H9 (cell line): ENCODE results near the gene RCOR3. TPM values are rescaled to one million over a fixed set of nuclear protein-coding genes. Genes with fewer than 3 reads are reported as not detected.
"Not testable (repeated sequence)": the region's sequence is repeated elsewhere in the genome, so short reads cannot be mapped to it uniquely, and the experiment has no call there.

Source experiments
- DNase-seq: peaks from one replicate; pipeline ENCODE4 v3.0.0-alpha.2; 2017
- H2AFZ ChIP-seq: one replicate; pipeline ENCODE4 v1.6.1; 2013; ENCODE audit warnings: mild to moderate bottlenecking, low read length, control low read depth, moderate library complexity
- H2AK5ac ChIP-seq: 2 replicates; pipeline ENCODE4 v1.6.1; 2013; ENCODE audit warnings: low read length, control low read depth, mixed read lengths; ENCODE audit not compliant: insufficient read length
- H2BK120ac ChIP-seq: one replicate; pipeline ENCODE4 v1.6.1; 2013; ENCODE audit warnings: low read depth, mild to moderate bottlenecking, low read length, control low read depth, inconsistent platforms; ENCODE audit not compliant: poor library complexity, severe bottlenecking
- H2BK12ac ChIP-seq: 2 replicates; pipeline ENCODE4 v1.6.1; 2013; ENCODE audit warnings: low read length, control low read depth, mixed read lengths, low read depth; ENCODE audit not compliant: insufficient read length
- H2BK15ac ChIP-seq: 2 replicates; pipeline ENCODE4 v1.6.1; 2013; ENCODE audit warnings: low read depth, low read length, control low read depth
- H2BK20ac ChIP-seq: one replicate; pipeline ENCODE4 v1.6.1; 2013; ENCODE audit warnings: low read depth, mild to moderate bottlenecking, low read length, control low read depth, inconsistent platforms; ENCODE audit not compliant: poor library complexity, severe bottlenecking
- H2BK5ac ChIP-seq: 2 replicates; pipeline ENCODE4 v1.6.1; 2013; ENCODE audit warnings: low read length, control low read depth, mixed read lengths; ENCODE audit not compliant: insufficient read length
- H3K14ac ChIP-seq: 2 replicates; pipeline ENCODE4 v1.6.1; 2013; ENCODE audit warnings: low read length, control low read depth; ENCODE audit not compliant: insufficient read depth
- H3K18ac ChIP-seq: 2 replicates; pipeline ENCODE4 v1.6.1; 2013; ENCODE audit warnings: low read depth, mild to moderate bottlenecking, mixed read lengths, low read length, control low read depth; ENCODE audit not compliant: insufficient read length
- H3K23ac ChIP-seq: 2 replicates; pipeline ENCODE4 v1.6.1; 2013; ENCODE audit warnings: low read length, control low read depth, mixed read lengths, low read depth; ENCODE audit not compliant: insufficient read length
- H3K23me2 ChIP-seq: 2 replicates; pipeline ENCODE4 v1.6.1; 2013; ENCODE audit warnings: low read depth, mild to moderate bottlenecking, mixed read lengths, low read length, control low read depth; ENCODE audit not compliant: insufficient read length, poor library complexity, severe bottlenecking
- H3K27ac ChIP-seq: 2 replicates; pipeline ENCODE4 v1.5.1; 2013; ENCODE audit warnings: low read length, control low read depth, mixed read lengths, low read depth; ENCODE audit not compliant: insufficient read length
- H3K27me3 ChIP-seq: 2 replicates; pipeline ENCODE4 v1.6.1; 2013; ENCODE audit warnings: low read length, control low read depth, inconsistent platforms; ENCODE audit not compliant: insufficient read depth
- H3K4ac ChIP-seq: 2 replicates; pipeline ENCODE4 v1.6.1; 2013; ENCODE audit warnings: low read depth, mild to moderate bottlenecking, control low read depth, inconsistent platforms, low read length, moderate library complexity
- H3K4me1 ChIP-seq: 2 replicates; pipeline ENCODE4 v1.6.1; 2013; ENCODE audit warnings: low read length, control low read depth, inconsistent platforms; ENCODE audit not compliant: insufficient read depth
- H3K4me2 ChIP-seq: 2 replicates; pipeline ENCODE4 v1.6.1; 2013; ENCODE audit warnings: low read length, control low read depth, mixed read lengths; ENCODE audit not compliant: insufficient read length, insufficient read depth
- H3K56ac ChIP-seq: 2 replicates; pipeline ENCODE4 v1.6.1; 2013; ENCODE audit warnings: low read depth, mild to moderate bottlenecking, mixed read lengths, low read length, control low read depth; ENCODE audit not compliant: insufficient read length
- H3K79me1 ChIP-seq: 2 replicates; pipeline ENCODE4 v1.6.1; 2013; ENCODE audit warnings: low read depth, mild to moderate bottlenecking, moderate library complexity, low read length, control low read depth, inconsistent platforms; ENCODE audit not compliant: insufficient read depth, poor library complexity, severe bottlenecking
- H3K79me2 ChIP-seq: 2 replicates; pipeline ENCODE4 v1.6.1; 2013; ENCODE audit warnings: low read length, control low read depth, inconsistent platforms; ENCODE audit not compliant: insufficient read depth
- H3K9ac ChIP-seq: 2 replicates; pipeline ENCODE4 v1.6.1; 2013; ENCODE audit warnings: low read length, control low read depth, mixed read lengths; ENCODE audit not compliant: insufficient read length; ENCODE audit errors: extremely low read depth
- H3K9me3 ChIP-seq: one replicate; pipeline ENCODE4 v1.6.1; 2013; ENCODE audit warnings: low read depth, low read length, inconsistent platforms; ENCODE audit not compliant: control insufficient read depth
- H3T11ph ChIP-seq: one replicate; pipeline ENCODE4 v1.6.1; 2013; ENCODE audit warnings: mild to moderate bottlenecking, low read length, control low read depth, inconsistent platforms
- H4K20me1 ChIP-seq: one replicate; pipeline ENCODE4 v1.6.1; 2013; ENCODE audit not compliant: control insufficient read depth, insufficient read length, insufficient read depth
- H4K5ac ChIP-seq: 2 replicates; pipeline ENCODE4 v1.6.1; 2013; ENCODE audit warnings: low read depth, mild to moderate bottlenecking, mixed read lengths, low read length, control low read depth; ENCODE audit not compliant: insufficient read length
- H4K8ac ChIP-seq: replicated peaks from 2 replicates; pipeline ENCODE4 v1.6.1; 2013; ENCODE audit warnings: low read length, control low read depth, mixed read lengths, low read depth; ENCODE audit not compliant: insufficient read length
- H4K91ac ChIP-seq: 2 replicates; pipeline ENCODE4 v1.6.1; 2013; ENCODE audit warnings: low read depth, mild to moderate bottlenecking, moderate library complexity, mixed read lengths, low read length, control low read depth; ENCODE audit not compliant: insufficient read length
- H3K27ac Mint-ChIP-seq, 3 experiments: 2 replicates in 2 of 3; 3 replicates in 1 of 3; pipeline ENCODE4 v1.8.0; 2020 to 2021; ENCODE audit warnings: mixed read lengths in 3 of 3, mild to moderate bottlenecking in 1 of 3, moderate library complexity in 1 of 3
- H3K27me3 Mint-ChIP-seq: 2 replicates; pipeline ENCODE4 v1.8.0; 2021; ENCODE audit warnings: low read depth, mild to moderate bottlenecking, moderate library complexity, mixed read lengths
- H3K36me3 Mint-ChIP-seq, 3 experiments: 2 replicates in 2 of 3; 3 replicates in 1 of 3; pipeline ENCODE4 v1.8.0; 2020 to 2021; ENCODE audit warnings: low read depth in 3 of 3, mixed read lengths in 3 of 3; ENCODE audit not compliant: insufficient read depth in 1 of 3
- H3K4me1 Mint-ChIP-seq, 2 experiments: 2 replicates each; pipeline ENCODE4 v1.8.0; 2020; ENCODE audit warnings: mixed read lengths in 2 of 2
- H3K4me3 Mint-ChIP-seq, 2 experiments: 2 replicates in 1 of 2; 3 replicates in 1 of 2; pipeline ENCODE4 v1.8.0; 2020 to 2021; ENCODE audit warnings: mild to moderate bottlenecking in 2 of 2, mixed read lengths in 2 of 2, moderate library complexity in 1 of 2
- H3K9me3 Mint-ChIP-seq, 2 experiments: 2 replicates in 1 of 2; 3 replicates in 1 of 2; pipeline ENCODE4 v1.8.0; 2020; ENCODE audit warnings: mild to moderate bottlenecking in 2 of 2, mixed read lengths in 2 of 2, moderate library complexity in 1 of 2
- WGBS: extraction: QIAGEN DNeasy Blood & Tissue Kit; methylation state at CpG from one replicate; pipeline ENCODE4 v1.1.7; 2013; ENCODE audit warnings: missing lambda C conversion rate, low lambda C conversion rate, mixed read lengths; ENCODE audit not compliant: insufficient read length; ENCODE audit errors: extremely low coverage; 5-methylcytosine and 5-hydroxymethylcytosine counted together
- total RNA-seq: library from RNA; stranded (reverse); gene quantifications from 2 replicates; pipeline ENCODE4 v1.2.1, GENCODE V29; 2021
- TF ChIP-seq, protein P1 (sequence below): fragments of 200-600 bp; sonication (generic); conservative IDR thresholded peaks from 3 replicates; pipeline ENCODE4 v1.8.0; 2021; ENCODE audit warnings: antibody characterized with exemption, mild to moderate bottlenecking

RCOR3 gene
- total RNA-seq, 1 experiment from 2014 or later, result 37.2 TPM

DNA sequence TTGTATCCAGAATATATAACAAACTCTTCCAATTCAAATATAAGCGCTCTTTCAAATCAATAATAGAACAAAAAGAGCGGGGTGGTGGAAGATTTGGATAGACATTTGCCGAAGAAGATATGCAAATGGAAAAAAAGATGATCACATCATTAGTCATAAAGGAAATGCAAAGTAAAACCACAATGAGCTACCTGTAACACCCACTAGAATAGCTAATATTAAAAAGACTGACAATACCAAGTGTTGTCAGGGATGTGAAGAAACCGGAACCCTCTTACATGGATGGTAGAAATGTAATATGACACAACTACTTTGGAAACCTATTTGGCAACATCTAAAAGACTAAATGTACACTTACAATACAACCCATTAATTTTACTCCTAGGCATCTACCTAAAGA, 61.8 kb downstream of the RCOR3 start:
- Histone ChIP-seq H3K79me1 (no peaks in the 10 kb centered on the region), H3K27me3 (no peaks in the 10 kb centered on the region), H2BK120ac (no peak overlapping the region), H2BK15ac (no peak overlapping the region), H3K4me1 (no peaks in the 10 kb centered on the region), H4K91ac (no peak overlapping the region), H3K56ac (no peak overlapping the region), H3K27ac (no peak overlapping the region), H2BK12ac (no peak overlapping the region), H3T11ph (no peak overlapping the region), H2AK5ac (no peak overlapping the region), H4K5ac (no peak overlapping the region), H4K20me1 (no peaks in the 10 kb centered on the region), H4K8ac (no peak overlapping the region), H3K14ac (no peak overlapping the region), H3K9me3 (no peaks in the 10 kb centered on the region), H2BK20ac (no peak overlapping the region), H3K23me2 (no peaks in the 10 kb centered on the region), H3K4me2 (no peak overlapping the region), H2BK5ac (no peak overlapping the region), H3K4ac (no peak overlapping the region), H2AFZ (no peak overlapping the region), H3K9ac (no peak overlapping the region), H3K79me2 (no peaks in the 10 kb centered on the region), H3K23ac (no peak overlapping the region), H3K18ac (no peak overlapping the region)
- H3K27me3 Mint-ChIP-seq, result peaks cover 7% of the 10 kb centered on the region
- DNase-seq, result no peak
- H3K9me3 Mint-ChIP-seq, result no peaks in the 10 kb centered on the region
- no peak overlapping the region for H3K4me3 Mint-ChIP-seq
- TF ChIP-seq, protein P1, sequence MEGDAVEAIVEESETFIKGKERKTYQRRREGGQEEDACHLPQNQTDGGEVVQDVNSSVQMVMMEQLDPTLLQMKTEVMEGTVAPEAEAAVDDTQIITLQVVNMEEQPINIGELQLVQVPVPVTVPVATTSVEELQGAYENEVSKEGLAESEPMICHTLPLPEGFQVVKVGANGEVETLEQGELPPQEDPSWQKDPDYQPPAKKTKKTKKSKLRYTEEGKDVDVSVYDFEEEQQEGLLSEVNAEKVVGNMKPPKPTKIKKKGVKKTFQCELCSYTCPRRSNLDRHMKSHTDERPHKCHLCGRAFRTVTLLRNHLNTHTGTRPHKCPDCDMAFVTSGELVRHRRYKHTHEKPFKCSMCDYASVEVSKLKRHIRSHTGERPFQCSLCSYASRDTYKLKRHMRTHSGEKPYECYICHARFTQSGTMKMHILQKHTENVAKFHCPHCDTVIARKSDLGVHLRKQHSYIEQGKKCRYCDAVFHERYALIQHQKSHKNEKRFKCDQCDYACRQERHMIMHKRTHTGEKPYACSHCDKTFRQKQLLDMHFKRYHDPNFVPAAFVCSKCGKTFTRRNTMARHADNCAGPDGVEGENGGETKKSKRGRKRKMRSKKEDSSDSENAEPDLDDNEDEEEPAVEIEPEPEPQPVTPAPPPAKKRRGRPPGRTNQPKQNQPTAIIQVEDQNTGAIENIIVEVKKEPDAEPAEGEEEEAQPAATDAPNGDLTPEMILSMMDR, result no peak
- peaks cover 4 to 6% of the 10 kb centered on the region in 2 experiments; a peak in 3 of 4 replicates for H3K4me1 Mint-ChIP-seq
- no peak overlapping the region for H3K27ac Mint-ChIP-seq
- WGBS, result no CpG with 5 or more reads among the region's 4 CpGs
- no peaks in the 10 kb centered on the region for H3K36me3 Mint-ChIP-seq

DNA sequence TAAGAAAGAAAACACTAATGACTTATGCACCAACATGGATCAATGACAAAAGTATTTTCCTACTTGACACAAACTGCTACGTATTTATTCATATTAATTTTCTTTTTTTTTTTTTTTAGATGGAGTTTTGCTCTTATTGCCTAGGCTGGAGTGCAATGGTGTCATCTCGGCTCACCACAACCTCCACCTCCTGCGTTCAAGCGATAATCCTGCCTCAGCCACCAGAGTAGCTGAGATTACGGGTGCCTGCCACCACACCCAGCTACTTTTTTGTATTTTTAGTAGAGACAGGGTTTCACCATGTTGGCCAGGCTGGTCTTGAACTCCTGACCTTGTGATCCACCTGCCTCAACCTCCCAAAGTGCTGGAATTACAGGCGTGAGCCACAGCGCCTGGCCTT, 62.5 kb downstream of the RCOR3 start:
- H3K4ac ChIP-seq, H2BK5ac ChIP-seq, H2BK120ac ChIP-seq, H3K23ac ChIP-seq, DNase-seq, H3K4me2 ChIP-seq, H3K4me1 ChIP-seq, H4K8ac ChIP-seq, H2AFZ ChIP-seq, H2BK15ac ChIP-seq, H3K4me3 Mint-ChIP-seq, H3K27me3 ChIP-seq, H3K9me3 ChIP-seq, H2AK5ac ChIP-seq, H3K18ac ChIP-seq, H3K14ac ChIP-seq, H4K5ac ChIP-seq, H3K56ac ChIP-seq, H3K9me3 Mint-ChIP-seq, H4K91ac ChIP-seq, H3K79me1 ChIP-seq, H2BK20ac ChIP-seq, H3K9ac ChIP-seq, H3K23me2 ChIP-seq, H3K27ac ChIP-seq, H3K4me1 Mint-ChIP-seq, H4K20me1 ChIP-seq, H2BK12ac ChIP-seq, H3K36me3 Mint-ChIP-seq, H3T11ph ChIP-seq, H3K79me2 ChIP-seq, H3K27ac Mint-ChIP-seq: not testable (repeated sequence)
- no CpG with 5 or more reads among the region's 7 CpGs for WGBS
- H3K27me3 Mint-ChIP-seq, result peaks cover 10% of the 10 kb centered on the region
